Measurements from ENCODE around the gene CREBRF. TPM values are rescaled to one million over a fixed set of nuclear protein-coding genes. Genes with fewer than 3 reads are reported as not detected.
"Not testable (repeated sequence)": the region's sequence is repeated elsewhere in the genome, so short reads cannot be mapped to it uniquely, and the experiment has no call there.

CREBRF gene
- total and polyA plus RNA-seq, 4 donors, result 2.0 to 12.0 (median 7.7) TPM

DNA sequence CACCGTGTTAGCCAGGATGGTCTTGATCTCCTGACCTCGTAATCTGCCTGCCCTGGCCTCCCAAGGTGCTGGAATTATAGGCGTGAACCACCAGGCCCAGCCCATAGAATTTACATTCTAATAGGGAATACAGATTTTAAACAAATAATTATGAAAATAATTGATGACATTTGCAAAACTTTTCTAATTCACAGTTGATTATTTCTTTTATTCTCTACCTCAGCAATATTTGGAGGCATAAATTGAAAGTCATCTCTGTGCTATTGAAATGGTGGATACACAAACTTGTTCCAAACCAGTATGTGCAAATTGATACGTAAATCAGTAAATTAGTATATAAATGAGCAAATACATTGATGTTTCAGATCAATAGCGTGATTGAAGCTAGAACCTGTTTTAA is 96.4 kb downstream of the CREBRF start (continued):
- TF ChIP-seq RXRA (IDR thresholded peaks at IDR 0.05) (no peak), SP1 (IDR thresholded peaks at IDR 0.05) (no peak), GABPA (IDR thresholded peaks at IDR 0.05 in 1 of 2, conservative IDR thresholded peaks at IDR 0.05 in 1 of 2) (no peak), FOXA2 (IDR thresholded peaks at IDR 0.05) (no peak), JUND (IDR thresholded peaks at IDR 0.05) (no peak), NR2F2 (IDR thresholded peaks at IDR 0.05) (no peak), EGR1 (IDR thresholded peaks at IDR 0.05; ENCODE audit: low read depth in 2 of 2) (no peak)
- TF ChIP-seq, protein P1, sequence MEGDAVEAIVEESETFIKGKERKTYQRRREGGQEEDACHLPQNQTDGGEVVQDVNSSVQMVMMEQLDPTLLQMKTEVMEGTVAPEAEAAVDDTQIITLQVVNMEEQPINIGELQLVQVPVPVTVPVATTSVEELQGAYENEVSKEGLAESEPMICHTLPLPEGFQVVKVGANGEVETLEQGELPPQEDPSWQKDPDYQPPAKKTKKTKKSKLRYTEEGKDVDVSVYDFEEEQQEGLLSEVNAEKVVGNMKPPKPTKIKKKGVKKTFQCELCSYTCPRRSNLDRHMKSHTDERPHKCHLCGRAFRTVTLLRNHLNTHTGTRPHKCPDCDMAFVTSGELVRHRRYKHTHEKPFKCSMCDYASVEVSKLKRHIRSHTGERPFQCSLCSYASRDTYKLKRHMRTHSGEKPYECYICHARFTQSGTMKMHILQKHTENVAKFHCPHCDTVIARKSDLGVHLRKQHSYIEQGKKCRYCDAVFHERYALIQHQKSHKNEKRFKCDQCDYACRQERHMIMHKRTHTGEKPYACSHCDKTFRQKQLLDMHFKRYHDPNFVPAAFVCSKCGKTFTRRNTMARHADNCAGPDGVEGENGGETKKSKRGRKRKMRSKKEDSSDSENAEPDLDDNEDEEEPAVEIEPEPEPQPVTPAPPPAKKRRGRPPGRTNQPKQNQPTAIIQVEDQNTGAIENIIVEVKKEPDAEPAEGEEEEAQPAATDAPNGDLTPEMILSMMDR (IDR thresholded peaks at IDR 0.05; ENCODE audit: low read depth, low read length, missing input control), result no peak

DNA sequence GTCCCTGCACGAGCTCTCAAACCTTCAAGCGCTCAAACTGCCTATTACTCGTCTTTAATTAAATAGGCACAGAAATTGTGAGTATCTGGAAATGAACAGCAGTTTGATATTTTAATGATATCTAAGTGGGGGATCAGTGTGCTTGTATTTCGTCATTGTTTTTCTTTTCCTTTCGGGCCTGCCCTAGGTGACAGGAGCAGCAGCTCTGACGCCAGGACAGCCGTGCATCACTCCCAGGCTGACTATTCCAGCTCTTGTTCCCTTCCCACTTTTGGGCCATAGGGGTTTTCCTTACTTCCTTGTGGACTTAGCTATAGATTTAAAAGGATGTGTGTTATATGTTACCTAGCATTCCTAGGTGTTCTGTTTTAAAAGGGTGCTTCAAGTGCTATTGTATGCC is 97.7 kb downstream of the CREBRF start:
- WGBS, result 73% methylated on average over 7 of the region's 7 CpGs
- Histone ChIP-seq H3K9me3 (ENCODE audit: control insufficient read depth in 4 of 4, low read length in 3 of 4) (no peaks in the 10 kb centered on the region), H3K27ac (ENCODE audit: low read depth in 1 of 2, low read length in 2 of 2) (no peak overlapping the region), H3K4me3 (ENCODE audit: low read depth in 1 of 3, low read length in 3 of 3) (no peak overlapping the region), H3K4me1 (ENCODE audit: control insufficient read depth in 4 of 4, insufficient read depth in 4 of 4, low read length in 3 of 4) (peaks cover 0 to 5% (median 2%) of the 10 kb centered on the region in 4 donors), H3K27me3 (ENCODE audit: control insufficient read depth in 4 of 4, insufficient read depth in 4 of 4, low read length in 3 of 4) (no peaks in the 10 kb centered on the region), H3K36me3 (ENCODE audit: control insufficient read depth in 4 of 4, insufficient read depth in 3 of 4, low read depth in 1 of 4, low read length in 3 of 4) (peaks cover 10 to 20% (median 17%) of the 10 kb centered on the region in 4 donors), H3K9ac (ENCODE audit: low read depth in 1 of 2, low read length in 2 of 2) (no peak overlapping the region)
- TF ChIP-seq, protein P1 (IDR thresholded peaks at IDR 0.05; ENCODE audit: low read depth, low read length, missing input control), result no peak
- TF ChIP-seq, protein P2, sequence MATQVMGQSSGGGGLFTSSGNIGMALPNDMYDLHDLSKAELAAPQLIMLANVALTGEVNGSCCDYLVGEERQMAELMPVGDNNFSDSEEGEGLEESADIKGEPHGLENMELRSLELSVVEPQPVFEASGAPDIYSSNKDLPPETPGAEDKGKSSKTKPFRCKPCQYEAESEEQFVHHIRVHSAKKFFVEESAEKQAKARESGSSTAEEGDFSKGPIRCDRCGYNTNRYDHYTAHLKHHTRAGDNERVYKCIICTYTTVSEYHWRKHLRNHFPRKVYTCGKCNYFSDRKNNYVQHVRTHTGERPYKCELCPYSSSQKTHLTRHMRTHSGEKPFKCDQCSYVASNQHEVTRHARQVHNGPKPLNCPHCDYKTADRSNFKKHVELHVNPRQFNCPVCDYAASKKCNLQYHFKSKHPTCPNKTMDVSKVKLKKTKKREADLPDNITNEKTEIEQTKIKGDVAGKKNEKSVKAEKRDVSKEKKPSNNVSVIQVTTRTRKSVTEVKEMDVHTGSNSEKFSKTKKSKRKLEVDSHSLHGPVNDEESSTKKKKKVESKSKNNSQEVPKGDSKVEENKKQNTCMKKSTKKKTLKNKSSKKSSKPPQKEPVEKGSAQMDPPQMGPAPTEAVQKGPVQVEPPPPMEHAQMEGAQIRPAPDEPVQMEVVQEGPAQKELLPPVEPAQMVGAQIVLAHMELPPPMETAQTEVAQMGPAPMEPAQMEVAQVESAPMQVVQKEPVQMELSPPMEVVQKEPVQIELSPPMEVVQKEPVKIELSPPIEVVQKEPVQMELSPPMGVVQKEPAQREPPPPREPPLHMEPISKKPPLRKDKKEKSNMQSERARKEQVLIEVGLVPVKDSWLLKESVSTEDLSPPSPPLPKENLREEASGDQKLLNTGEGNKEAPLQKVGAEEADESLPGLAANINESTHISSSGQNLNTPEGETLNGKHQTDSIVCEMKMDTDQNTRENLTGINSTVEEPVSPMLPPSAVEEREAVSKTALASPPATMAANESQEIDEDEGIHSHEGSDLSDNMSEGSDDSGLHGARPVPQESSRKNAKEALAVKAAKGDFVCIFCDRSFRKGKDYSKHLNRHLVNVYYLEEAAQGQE (IDR thresholded peaks at IDR 0.05), result no peak
- TF ChIP-seq GABPA (IDR thresholded peaks at IDR 0.05 in 1 of 2, conservative IDR thresholded peaks at IDR 0.05 in 1 of 2) (no peak), HNF4G (IDR thresholded peaks at IDR 0.05) (no peak), NR2F2 (IDR thresholded peaks at IDR 0.05) (no peak)
- DNase-seq (ENCODE audit: low spot score), result no peak

DNA sequence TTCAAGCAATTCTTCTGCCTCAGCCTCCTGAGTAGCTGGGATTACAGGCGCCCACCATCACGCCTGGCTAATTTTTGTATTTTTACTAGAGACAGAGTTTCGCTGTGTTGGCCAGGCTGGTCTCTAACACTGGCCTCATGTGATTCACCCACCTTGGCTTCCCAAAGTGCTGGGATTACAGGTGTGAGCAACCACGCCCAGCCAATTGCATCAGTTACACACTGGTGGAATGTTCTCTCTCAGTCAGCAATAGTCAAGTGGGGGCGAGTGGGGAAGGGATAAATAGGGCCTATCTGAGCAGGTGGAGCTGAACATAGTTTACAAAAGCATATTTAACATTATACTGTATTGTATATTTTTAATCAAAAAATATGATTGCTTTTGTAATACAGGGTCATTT is 98.5 kb downstream of the CREBRF start:
- H3K4me1 ChIP-seq (ENCODE audit: control insufficient read depth in 4 of 4, insufficient read depth in 4 of 4, low read length in 3 of 4); H3K9ac ChIP-seq (ENCODE audit: low read depth in 1 of 2, low read length in 2 of 2); H3K27me3 ChIP-seq (ENCODE audit: control insufficient read depth in 4 of 4, insufficient read depth in 4 of 4, low read length in 3 of 4); DNase-seq (ENCODE audit: low spot score); H3K27ac ChIP-seq (ENCODE audit: low read depth in 1 of 2, low read length in 2 of 2); H3K4me3 ChIP-seq (ENCODE audit: low read depth in 1 of 3, low read length in 3 of 3); H3K9me3 ChIP-seq (ENCODE audit: control insufficient read depth in 4 of 4, low read length in 3 of 4): not testable (repeated sequence)
- WGBS, result 97% methylated on average over 5 of the region's 5 CpGs
- H3K36me3 ChIP-seq (ENCODE audit: control insufficient read depth in 4 of 4, insufficient read depth in 3 of 4, low read depth in 1 of 4, low read length in 3 of 4), result peaks cover 10 to 19% (median 16%) of the 10 kb centered on the region in 4 donors
